Duodenal mucosa (tissue), 2 donors: ENCODE measurements around the gene DOCK1.

ENCODE experiments used
- H3K27ac ChIP-seq: one replicate; pipeline ENCODE4 v1.7.0; 2013; ENCODE audit warnings: low read depth, low read length
- H3K27me3 ChIP-seq, 2 donors: one replicate each; pipeline ENCODE4 v1.7.0; 2013; ENCODE audit warnings: low read length in 2 of 2, control low read depth in 1 of 2; ENCODE audit not compliant: insufficient read depth in 2 of 2, control insufficient read depth in 1 of 2
- H3K36me3 ChIP-seq, 2 donors: one replicate each; pipeline ENCODE4 v1.7.0; 2013; ENCODE audit warnings: low read length in 2 of 2, control low read depth in 1 of 2; ENCODE audit not compliant: insufficient read depth in 2 of 2, control insufficient read depth in 1 of 2
- H3K4me1 ChIP-seq, 2 donors: one replicate each; pipeline ENCODE4 v1.7.0; 2013; ENCODE audit warnings: low read length in 2 of 2, control low read depth in 1 of 2; ENCODE audit not compliant: insufficient read depth in 2 of 2, control insufficient read depth in 1 of 2
- H3K4me3 ChIP-seq, 2 donors: one replicate each; pipeline ENCODE4 v1.7.0; 2013; ENCODE audit warnings: low read length in 2 of 2, low read depth in 1 of 2
- H3K9ac ChIP-seq, 2 donors: one replicate each; pipeline ENCODE4 v1.7.0; 2013; ENCODE audit warnings: low read length in 2 of 2, low read depth in 1 of 2
- H3K9me3 ChIP-seq, 2 donors: one replicate each; pipeline ENCODE4 v1.7.0; 2013; ENCODE audit warnings: low read length in 2 of 2, control low read depth in 1 of 2; ENCODE audit not compliant: control insufficient read depth in 1 of 2

The DOCK1 gene

DNA sequence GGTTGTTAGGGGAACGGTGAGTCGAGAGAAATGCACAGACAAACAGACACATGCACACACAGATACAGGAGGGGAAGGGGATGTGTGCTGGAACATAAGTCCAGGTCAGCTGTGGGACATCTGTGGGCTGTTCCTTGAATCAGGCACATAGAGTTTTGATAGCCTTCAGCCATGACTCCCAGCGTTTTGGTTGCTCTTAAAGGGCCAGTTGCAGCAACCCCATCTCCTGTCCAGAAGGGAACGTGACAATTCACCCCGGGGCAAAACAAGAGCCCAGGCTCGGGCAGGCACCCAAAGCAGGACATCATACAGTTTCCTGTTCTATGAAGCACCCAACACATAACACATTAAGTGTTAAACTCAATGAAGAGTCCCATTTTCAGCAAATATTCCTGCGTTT lies 281.6 kb downstream of the DOCK1 start:
- H3K9me3 ChIP-seq, result no peaks in the 10 kb centered on the region

DNA sequence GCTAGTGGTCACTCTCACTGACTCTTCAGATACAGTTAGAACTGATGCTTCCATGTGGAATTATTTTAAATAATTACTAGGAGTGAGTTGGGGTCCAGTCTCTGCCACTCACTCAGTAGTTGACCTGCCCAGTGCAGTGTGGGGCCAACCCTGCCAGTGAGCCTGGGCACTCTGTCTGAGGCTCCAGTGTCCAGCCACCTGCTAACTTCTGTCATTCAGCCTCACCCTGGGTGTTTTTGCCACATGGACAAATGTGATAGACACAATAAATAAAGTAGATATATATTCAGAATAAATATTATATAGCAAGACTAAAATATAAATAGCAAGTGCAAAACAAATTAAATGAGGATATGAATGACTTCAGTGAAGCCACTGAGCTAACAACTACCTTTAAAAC lies 284.0 kb downstream of the DOCK1 start:
- no peak overlapping the region for H3K4me3 ChIP-seq
- H3K4me1 ChIP-seq, result no peaks in the 10 kb centered on the region
- no peaks in the 10 kb centered on the region for H3K9me3 ChIP-seq
- no peak overlapping the region for H3K9ac ChIP-seq
- H3K27ac ChIP-seq, result no peak overlapping the region
- H3K36me3 ChIP-seq, result no peaks in the 10 kb centered on the region
- H3K27me3 ChIP-seq, result peaks cover 2 to 4% of the 10 kb centered on the region in 2 donors

More for the DNA sequence above, 281.6 kb downstream of the DOCK1 start:
- no peaks in the 10 kb centered on the region for H3K4me1 ChIP-seq
- H3K36me3 ChIP-seq, result no peaks in the 10 kb centered on the region
- no peak overlapping the region for H3K27ac ChIP-seq
- H3K27me3 ChIP-seq, result no peaks in the 10 kb centered on the region
- no peak overlapping the region for H3K4me3 ChIP-seq
- H3K9ac ChIP-seq, result no peak overlapping the region

- no peaks in the 10 kb centered on the region for H3K4me1 ChIP-seq
Observed at GRCh38 chr10:127190427-127190826, 285.2 kb downstream of the DOCK1 start.

GRCh38 chr10:127193125-127193524 lies 287.9 kb downstream of the DOCK1 start:
- H3K9ac ChIP-seq, result no peak overlapping the region
- H3K4me3 ChIP-seq, result no peak overlapping the region
- no peaks in the 10 kb centered on the region for H3K9me3 ChIP-seq
- H3K4me1 ChIP-seq, result peaks cover 0 to 3% of the 10 kb centered on the region in 2 donors
- no peaks in the 10 kb centered on the region for H3K36me3 ChIP-seq
- H3K27ac ChIP-seq, result no peak overlapping the region
- peaks cover 12 to 22% of the 10 kb centered on the region in 2 donors for H3K27me3 ChIP-seq

More at GRCh38 chr10:127190427-127190826, 285.2 kb downstream of the DOCK1 start:
- H3K9me3 ChIP-seq, result no peaks in the 10 kb centered on the region
- H3K4me3 ChIP-seq, result no peak overlapping the region
- H3K36me3 ChIP-seq, result no peaks in the 10 kb centered on the region
- peaks cover 12 to 16% of the 10 kb centered on the region in 2 donors for H3K27me3 ChIP-seq
- no peak overlapping the region for H3K9ac ChIP-seq
- H3K27ac ChIP-seq, result no peak overlapping the region

GRCh38 chr10:127194111-127194510 lies 288.9 kb downstream of the DOCK1 start:
- peaks cover 0 to 3% of the 10 kb centered on the region in 2 donors for H3K4me1 ChIP-seq
- H3K27ac ChIP-seq, result no peak overlapping the region
- no peaks in the 10 kb centered on the region for H3K9me3 ChIP-seq
- peaks cover 12 to 22% of the 10 kb centered on the region in 2 donors for H3K27me3 ChIP-seq
- no peak overlapping the region for H3K9ac ChIP-seq
- no peak overlapping the region for H3K4me3 ChIP-seq
- no peaks in the 10 kb centered on the region for H3K36me3 ChIP-seq

DNA sequence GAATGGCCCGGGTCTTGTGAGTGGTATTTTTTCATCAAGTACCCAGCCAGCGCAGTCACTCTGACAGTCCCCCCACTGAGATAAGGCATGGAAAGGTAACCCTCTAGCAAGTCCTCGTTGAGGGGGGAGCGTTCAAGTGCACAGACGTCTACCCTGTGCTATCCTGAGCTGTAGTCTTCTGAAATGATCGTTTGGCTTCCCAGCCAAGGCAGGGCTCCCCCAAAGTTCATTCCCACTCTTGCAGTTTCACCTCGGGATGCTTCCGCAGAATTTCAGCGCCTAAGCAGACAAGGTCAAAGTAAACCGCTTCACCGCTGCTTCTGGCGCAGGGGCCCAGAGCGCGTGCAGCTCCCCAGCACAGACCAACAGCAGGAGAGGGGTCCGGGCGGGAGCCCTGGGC lies 289.4 kb downstream of the DOCK1 start:
- Histone ChIP-seq H3K27me3 (peaks cover 12 to 22% of the 10 kb centered on the region in 2 donors), H3K36me3 (no peaks in the 10 kb centered on the region), H3K9me3 (no peaks in the 10 kb centered on the region), H3K9ac (no peak overlapping the region), H3K4me1 (peaks cover 0 to 3% of the 10 kb centered on the region in 2 donors), H3K4me3 (no peak overlapping the region), H3K27ac (no peak overlapping the region)

DNA sequence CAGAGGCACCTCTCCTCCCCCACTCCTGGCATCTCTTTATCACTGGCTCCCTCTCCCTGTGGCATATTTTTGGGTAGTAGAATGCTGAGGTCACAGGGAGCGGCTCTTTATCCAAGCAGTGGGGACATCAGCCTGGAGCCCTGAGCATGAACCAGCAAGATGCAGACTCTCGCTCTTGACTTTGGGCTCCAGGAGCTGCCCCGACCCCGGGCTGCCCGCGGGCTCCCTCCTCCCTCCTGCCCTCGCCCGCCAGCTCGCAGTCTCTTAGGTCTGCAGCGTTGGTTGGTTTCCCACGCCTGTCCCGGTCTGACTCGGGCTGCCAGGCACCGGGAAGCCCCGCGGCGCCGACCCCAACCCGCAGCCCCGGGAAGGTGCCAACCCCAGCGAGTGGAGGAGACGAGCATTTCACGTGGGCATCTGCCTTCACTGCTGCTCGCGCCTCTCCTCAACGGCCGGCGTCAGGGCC lies 289.8 kb downstream of the DOCK1 start:
- peak overlapping the region in 1 of 2 donors; percentile 18 for H3K4me3 ChIP-seq
- H3K9ac ChIP-seq, result no peak overlapping the region

GRCh38 chr10:127195571-127196281 lies 290.5 kb downstream of the DOCK1 start:
- Histone ChIP-seq H3K36me3 (no peaks in the 10 kb centered on the region), H3K9ac (no peak overlapping the region), H3K9me3 (no peaks in the 10 kb centered on the region), H3K4me1 (peaks cover 0 to 3% of the 10 kb centered on the region in 2 donors), H3K27ac (no peak overlapping the region), H3K4me3 (peak overlapping the region; percentile 18 to 48), H3K27me3 (peaks cover 12 to 22% of the 10 kb centered on the region in 2 donors)

More for the DNA sequence above, 289.8 kb downstream of the DOCK1 start:
- H3K4me1 ChIP-seq, result peaks cover 0 to 3% of the 10 kb centered on the region in 2 donors
- peaks cover 12 to 22% of the 10 kb centered on the region in 2 donors for H3K27me3 ChIP-seq
- H3K36me3 ChIP-seq, result no peaks in the 10 kb centered on the region
- no peaks in the 10 kb centered on the region for H3K9me3 ChIP-seq
- no peak overlapping the region for H3K27ac ChIP-seq

- Histone ChIP-seq H3K4me3 (peak within 1 kb of the TSS; percentile 29 to 48), H3K4me1 (peaks cover 0 to 3% of the 10 kb centered on the region in 2 donors), H3K9me3 (no peaks in the 10 kb centered on the region), H3K36me3 (no peaks in the 10 kb centered on the region), H3K9ac (no peak within 1 kb of the TSS), H3K27ac (no peak within 1 kb of the TSS), H3K27me3 (peaks cover 12 to 22% of the 10 kb centered on the region in 2 donors)
Observed at GRCh38 chr10:127196282-127197153, 291.3 kb downstream of the DOCK1 start, which contains the start of gene INSYN2A. TSS of gene INSYN2A (minus strand) at chr10:127196591. CDS start at chr10:127176395, 20,196 bp downstream.

- Histone ChIP-seq H3K9ac (no peak overlapping the region), H3K27me3 (peaks cover 12 to 22% of the 10 kb centered on the region in 2 donors), H3K9me3 (no peaks in the 10 kb centered on the region), H3K4me1 (peaks cover 0 to 3% of the 10 kb centered on the region in 2 donors), H3K36me3 (no peaks in the 10 kb centered on the region), H3K4me3 (peak overlapping the region; percentile 17 to 29), H3K27ac (no peak overlapping the region)
Observed at GRCh38 chr10:127197154-127197432, 291.9 kb downstream of the DOCK1 start.
